GM19351 (cell line): ENCODE measurements around the gene UNC13C.
A peak's percentile ranks its signal among the peaks of the same experiment; 100 is the strongest.

Source experiments
- ATAC-seq: cut with Tn5 transposase; IDR thresholded peaks from one replicate; pipeline ENCODE4 v1.9.1; 2021; ENCODE audit warnings: mild to moderate bottlenecking, moderate library complexity; ENCODE audit not compliant: unreplicated experiment

Gene UNC13C

GRCh38 chr15:54282228-54282836, 304.1 kb downstream of the UNC13C start:
- no peak for ATAC-seq

- ATAC-seq, result no peak
These were observed 309.8 kb downstream of the UNC13C start for GRCh38 chr15:54288049-54288448.

DNA sequence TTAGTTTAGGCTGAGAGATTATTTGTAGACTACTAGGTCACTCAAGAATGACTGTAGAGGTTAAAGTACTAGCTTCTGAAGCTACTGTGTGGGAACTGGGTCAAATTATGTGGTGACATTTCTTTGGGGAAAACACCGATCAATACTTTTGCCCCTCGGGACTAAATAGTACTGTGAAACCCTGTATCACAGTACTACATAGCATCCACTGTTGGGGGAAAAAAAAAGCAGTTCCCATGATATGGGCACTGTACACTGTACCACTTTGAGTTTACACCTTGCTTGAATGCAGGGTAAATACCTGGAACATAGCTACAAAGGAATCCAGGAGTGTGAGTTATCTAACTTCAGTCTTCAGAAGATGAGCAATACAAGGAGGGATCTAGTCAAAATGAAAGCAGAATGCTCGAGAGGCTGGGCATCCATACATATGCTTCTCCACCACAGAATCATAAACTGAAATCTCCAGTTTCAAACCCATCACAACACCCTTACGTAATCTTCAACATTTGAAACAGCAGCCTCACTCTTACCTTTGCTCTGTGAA, 311.4 kb downstream of the UNC13C start:
- peak; percentile 75 for ATAC-seq

- no peak for ATAC-seq
These were observed 320.2 kb downstream of the UNC13C start for GRCh38 chr15:54298396-54298795.

GRCh38 chr15:54304321-54304720, 326.1 kb downstream of the UNC13C start:
- no peak for ATAC-seq

- ATAC-seq, result no peak
These were observed 326.9 kb downstream of the UNC13C start for GRCh38 chr15:54305138-54305537.

DNA sequence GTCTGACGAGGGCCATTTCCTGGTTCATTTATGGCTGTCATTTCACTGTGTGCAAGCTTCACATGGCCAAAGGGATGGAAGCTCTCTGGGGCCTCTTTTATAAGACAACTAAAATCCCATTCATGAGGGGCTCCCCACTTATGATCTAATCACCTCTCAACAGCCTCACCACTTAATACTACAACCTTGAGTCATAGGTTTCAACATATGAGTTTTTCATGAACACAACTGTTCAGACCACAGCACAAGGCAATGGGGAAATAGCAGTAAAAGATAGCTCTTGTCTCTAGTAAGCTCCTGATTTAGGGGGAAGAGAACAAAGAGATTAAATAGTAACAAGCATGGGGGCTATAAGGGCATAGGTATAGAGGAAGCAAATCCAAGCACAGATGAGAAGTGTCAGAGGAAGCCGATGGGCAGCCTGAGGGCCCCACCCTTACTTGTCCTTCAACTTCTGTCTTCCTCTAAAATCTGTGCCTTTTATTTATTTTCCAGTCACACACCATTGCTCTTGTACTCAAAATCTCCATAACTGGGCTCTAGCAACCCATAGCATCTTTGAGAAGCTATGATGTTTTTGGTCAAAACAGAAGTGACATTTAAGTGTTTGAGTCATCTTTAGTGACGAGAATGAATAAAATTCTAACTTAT, 329.1 kb downstream of the UNC13C start:
- ATAC-seq, result no peak

- no peak for ATAC-seq
These were observed 329.7 kb downstream of the UNC13C start for GRCh38 chr15:54307926-54308325.

DNA sequence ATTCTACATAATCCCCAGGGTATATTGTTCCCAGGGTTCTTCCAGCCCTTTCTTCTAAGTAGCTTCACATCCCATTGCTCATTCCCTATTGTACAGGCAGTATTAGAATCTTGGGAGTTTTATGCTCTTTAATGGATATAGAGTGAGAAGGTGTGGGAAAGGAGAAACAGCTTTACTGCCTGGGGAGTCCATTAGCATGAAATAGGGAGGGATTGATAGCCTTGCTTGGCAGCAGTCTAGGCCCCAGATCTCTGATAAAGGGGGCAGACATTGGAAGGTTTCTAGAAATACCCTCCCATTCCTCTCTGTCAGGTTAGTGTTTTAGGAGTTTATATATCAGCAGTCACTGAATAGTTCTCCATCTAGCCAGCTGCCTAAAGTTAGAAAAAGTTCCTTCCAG, 334.3 kb downstream of the UNC13C start:
- no peak for ATAC-seq

DNA sequence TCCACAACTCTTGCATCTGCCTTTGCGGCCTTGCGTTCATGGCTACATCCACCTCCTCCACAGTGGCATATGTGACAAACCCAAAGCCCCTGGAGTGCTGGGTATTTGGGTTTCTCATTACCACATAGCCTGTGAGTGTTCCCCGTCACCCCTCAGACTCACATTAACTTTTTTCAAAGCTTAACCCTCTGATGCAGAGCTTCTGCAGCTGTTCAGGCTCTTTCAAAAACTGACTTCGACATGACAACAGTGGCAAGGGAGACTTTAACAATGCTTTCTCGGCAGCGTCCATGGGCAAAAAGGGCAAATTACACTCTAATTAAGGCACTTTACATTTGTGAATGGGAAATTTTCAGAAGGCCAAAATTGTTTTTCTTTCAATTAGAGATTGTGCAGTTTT, 343.2 kb downstream of the UNC13C start:
- ATAC-seq, result no peak

GRCh38 chr15:54322341-54322740, 344.1 kb downstream of the UNC13C start:
- no peak for ATAC-seq

- no peak for ATAC-seq
These were observed 367.1 kb downstream of the UNC13C start for GRCh38 chr15:54345301-54345700.

- no peak for ATAC-seq
These were observed 367.6 kb downstream of the UNC13C start for GRCh38 chr15:54345827-54346226.

- no peak for ATAC-seq
These were observed 369.0 kb downstream of the UNC13C start for GRCh38 chr15:54347082-54347827.

GRCh38 chr15:54353726-54354125, 375.5 kb downstream of the UNC13C start:
- no peak for ATAC-seq

DNA sequence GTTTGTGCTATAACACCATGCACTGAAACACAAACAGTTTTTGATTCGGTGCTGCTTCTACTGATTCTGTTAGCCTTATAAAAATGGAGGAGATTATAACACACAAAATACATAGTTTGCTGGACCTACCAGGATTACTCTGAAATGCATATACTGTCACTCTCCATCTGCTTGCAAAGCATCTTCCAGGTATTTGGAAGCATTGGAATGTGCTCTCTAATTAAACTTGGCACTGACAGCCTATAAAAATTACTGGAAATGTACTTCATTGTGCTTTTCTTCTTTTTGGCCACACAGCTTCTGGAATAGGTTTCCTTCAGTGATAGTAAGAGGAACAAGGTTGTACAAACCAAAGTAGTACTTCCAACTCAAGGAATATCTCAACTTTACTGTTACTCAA, 376.1 kb downstream of the UNC13C start:
- ATAC-seq, result no peak

- ATAC-seq, result no peak
These were observed 386.7 kb downstream of the UNC13C start for GRCh38 chr15:54364961-54365360.

- no peak for ATAC-seq
These were observed 395.1 kb downstream of the UNC13C start for GRCh38 chr15:54373332-54373731.

DNA sequence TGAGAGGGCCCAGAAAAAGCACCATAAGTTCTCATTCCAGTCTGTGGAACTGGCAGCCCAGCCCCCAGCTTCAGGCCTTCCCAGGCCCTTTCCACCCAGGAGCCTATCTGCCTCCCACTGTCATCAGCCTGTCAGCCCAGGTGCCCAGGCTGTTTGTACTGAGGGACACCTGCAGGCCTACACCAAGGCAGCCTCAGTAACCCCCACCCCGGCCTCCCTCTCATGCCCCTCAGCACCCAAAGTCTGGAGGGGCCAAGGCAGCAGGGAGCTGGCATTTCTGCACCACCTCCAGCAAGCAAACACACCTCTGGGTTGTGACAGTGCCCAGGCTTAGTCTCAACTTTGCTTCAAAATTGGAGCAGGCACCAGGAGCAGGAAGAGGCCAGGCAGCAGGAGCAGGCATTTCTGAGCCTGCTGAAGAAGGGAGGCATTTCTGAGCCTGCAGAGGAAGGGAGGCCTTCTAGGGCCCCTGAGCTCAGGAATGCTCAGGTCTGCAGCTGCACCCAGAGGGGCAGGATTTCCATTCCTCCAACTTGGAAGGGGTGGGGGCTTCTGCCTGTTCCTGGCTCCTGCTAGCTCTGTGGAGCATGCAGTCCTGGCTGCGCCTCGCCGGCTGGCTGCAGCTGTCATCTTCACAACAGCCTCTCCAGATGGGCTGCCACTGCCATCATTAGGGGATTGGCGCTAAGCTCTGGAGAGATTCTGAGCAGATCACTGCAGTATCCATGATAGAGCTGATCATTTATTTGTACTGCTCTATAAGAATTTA, 396.1 kb downstream of the UNC13C start:
- no peak for ATAC-seq

- no peak for ATAC-seq
These were observed 409.6 kb downstream of the UNC13C start for GRCh38 chr15:54387799-54388198.

DNA sequence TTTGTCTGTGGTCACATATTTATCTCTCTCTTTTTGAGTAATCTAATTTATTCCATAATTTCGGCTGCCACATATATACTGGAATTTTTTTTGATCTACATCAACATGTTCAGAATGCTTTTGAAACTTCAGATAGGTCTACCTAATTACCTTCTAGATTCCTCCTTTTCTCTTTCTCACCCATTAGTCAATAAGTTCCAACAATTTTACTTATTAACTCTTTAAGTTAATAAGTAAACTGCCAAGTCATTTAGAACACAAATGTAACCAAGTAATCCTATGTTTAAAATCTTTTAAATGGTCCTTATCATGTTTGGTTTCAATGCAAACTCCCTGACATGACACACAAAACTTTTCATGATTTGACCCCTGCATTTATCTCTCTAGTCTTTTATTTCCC, 410.5 kb downstream of the UNC13C start:
- ATAC-seq, result no peak
